ENCODE results near the gene RND3. TPM values are rescaled to one million over a fixed set of nuclear protein-coding genes. Genes with fewer than 3 reads are reported as not detected.

The RND3 gene
- polyA plus RNA-seq, 5 donors: 85.3 to 146 (median 111) TPM

DNA sequence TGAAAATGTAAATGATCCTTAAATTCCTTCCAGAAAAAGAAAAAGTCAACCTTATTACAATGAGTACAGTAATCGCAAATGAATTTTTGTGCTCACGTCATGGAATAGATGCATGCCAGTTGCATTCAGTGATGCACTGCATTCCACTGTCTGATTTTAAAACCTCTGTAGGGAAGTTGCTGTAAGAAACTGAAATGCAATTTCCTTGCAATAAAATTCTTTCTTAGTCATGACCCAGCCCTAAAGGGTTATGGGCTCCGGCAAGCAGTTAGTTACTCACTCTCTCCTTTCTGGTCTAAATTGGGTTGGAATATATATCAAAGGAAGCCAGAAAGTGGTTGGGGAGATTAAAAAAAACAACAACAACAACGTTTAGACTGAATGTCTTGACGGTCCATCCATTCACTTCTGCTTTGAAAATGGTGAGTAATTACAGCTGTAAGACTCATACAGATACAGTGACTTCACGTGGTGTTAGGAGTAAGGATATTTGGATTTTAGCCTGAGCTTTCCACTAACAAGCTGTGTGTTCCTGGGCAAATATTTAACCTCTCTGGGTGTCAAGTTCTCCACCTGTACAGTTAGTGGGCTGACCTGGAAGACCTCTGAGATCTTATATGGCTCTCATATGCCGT is 8.6 kb upstream of the RND3 start:
- DNase-seq: no peak

DNA sequence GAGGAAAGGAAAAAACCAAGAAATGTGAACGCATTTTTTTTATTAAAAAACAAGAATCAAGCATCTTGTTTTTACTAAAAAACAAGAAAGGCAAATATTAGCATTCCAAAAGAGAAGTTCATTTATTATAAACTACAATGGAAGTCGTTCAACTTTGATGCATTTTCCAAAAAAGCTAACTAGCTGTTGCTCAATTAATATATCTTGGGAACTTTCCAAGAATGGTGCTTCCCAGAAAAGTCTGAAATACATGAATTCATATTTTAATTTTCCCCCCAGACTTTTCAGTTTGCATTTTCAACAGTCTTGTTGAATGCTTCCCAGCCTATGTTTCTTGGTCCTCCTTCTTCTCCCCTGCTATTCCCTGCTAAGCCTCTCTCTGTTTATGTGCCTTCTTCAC is 7.5 kb upstream of the RND3 start:
- peak in 1 of 2 donors; percentile 43 for DNase-seq

DNA sequence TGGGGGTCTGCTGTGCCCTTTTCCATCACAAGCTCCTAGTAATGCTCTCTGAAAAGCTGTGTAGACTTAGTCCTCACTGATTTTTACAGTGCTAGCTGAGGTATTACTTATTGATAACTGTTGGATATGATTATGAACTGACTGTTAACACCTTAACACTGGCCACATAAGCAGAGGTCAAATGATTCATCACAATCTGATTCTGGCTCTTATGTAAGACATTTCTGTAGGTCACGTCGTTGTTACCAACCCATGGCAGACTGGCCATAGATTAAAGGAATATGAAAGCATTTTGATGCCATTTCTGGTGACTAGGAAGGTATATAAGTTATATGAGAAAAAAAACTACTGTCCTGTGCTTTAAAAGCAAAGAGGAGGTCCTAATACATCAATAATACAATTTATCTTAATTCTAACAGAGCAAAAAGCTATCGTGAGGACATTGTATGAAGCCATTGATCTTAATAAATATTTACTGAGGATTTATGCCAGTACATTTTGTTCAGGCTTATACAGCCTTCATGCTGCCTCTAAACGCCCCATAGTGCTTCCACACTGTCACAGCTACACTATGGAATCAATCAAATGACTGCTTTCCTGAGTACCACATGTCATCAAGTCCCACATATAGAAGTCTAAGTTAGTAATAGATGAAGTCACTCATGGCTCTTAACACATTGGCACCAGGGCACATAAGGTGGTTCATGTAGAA is 6.9 kb upstream of the RND3 start:
- DNase-seq: no peak

DNA sequence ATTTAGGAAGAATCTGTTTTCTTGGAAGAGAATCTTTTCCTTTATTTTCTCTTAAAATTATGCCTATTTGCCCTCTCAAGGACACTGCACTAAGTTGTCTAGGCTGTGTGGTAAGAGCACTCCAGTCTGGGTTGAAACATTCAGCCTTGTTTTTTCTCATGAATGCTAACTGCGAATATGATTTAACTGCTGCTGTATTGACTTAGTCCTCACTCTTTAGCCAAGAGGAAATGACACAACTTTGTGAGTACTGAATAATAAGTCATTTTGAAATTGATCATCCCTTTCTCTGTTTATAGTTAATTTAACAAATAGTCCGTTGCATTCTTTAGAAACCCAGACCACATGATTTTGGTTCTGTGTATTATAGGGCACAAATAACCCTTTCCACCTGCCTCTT is 4.5 kb upstream of the RND3 start:
- no peak for DNase-seq

DNA sequence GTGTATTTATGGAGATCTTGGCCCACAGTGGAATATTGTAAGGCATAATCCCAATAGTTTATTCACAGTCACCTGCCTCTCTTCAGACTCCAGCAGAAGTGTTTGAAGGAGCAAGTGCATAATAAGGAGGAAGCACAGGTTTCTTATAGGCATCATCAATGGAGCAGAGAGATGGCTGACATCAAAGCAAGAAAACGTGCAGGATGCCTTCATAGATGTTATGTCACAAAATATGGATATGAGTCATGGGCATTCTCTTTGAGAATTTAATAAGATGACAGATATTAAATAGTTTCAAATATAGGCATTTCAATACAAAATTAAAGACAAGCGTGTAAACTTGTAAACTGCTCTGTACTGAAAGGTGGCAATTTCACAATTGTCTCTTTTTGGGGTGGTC is 4.0 kb upstream of the RND3 start:
- no peak for DNase-seq

DNA sequence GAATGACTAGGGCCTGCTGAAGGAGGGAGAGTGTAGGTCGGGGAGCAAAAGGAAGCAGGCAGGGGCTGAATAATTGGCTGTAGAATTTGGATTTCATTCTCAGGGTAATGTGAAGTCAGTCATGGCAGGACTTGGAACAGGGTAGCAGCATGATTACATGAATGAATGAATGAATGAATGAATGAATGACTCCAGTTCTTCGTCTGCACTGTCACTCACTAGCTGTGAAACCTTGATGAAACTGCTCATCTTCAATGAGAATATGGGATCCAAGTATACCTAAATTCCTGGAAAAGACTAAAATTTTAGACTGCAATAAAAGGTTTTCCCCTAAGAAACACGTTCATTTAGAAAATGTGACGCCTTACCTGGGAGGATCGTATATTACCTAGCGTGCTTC is 3.0 kb upstream of the RND3 start:
- DNase-seq: no peak

DNA sequence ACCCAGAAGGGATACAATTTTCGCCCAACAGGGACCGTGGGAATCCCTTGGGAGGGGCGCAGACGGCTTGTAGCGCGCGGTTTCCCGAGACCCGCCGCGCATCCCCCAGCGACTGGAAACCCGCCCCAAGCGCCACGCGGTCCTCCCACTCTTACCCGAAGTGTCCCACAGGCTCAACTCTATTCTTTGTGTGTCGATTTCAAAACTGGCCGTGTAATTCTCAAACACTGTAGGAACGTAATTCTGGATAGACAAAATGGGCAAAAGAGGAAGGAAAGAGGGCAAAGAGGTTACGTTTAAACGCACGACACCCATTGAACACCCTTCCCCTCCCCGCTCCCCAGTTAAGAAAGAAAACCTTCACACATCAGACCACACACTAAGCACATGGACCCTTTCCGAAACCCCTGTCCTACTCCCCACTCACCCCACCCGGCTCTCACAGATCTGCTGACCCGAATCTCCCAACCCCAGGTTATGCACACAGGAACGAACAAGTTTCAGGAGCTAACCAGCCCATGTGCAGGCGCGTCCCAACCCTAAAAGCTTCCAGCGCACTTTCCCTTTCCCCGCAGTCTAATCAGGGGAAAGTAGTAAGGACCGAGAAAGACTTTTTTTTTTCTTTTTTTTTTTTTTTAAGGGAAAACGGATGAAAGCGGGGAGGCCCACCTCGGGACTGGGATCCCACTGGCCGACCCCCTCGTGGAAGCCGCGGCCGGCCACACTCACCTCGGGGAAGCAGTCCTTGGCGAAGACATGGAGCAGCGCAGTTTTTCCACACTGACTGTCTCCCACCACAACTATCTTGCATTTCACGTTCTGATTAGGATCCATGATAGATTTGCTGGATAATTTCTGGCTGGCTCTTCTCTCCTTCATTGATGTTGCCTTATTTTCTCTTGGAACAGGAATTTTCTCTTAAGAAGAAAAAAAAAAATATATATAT is 655 bp downstream of the RND3 start:
- DNase-seq: peak; percentile 48 to 54

DNA sequence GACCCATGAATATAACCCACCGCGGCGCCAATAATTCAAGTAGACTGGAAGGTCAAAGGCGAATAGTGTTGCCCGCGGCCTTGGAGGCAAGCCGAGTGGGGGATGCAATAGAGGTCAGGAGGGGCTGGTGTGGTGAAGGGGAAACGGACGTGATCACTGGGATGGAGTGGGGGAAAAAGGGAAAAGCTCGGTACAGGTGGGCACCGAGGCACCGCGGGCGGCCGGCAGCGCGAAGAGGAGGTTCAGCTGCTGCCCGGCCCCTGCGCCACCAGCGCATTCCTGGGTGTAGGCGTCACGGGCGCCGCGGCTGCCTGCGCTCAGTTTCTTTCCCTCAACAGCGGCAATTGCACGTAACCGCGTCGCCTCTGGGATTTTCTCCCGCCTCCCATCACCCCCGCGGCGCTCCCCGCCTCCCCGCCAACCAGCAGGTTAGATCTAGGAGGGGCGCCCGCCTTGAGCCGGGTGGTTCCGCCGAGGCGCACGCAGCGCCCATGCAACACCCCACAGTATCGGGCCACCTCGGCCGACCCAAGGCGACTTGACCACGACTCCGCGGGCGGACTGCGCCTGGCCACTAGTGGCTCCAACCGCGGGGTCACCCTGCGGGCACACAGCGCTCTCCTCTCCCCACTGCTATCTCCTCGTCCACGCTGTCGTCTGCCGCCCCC is 1.5 kb downstream of the RND3 start:
- DNase-seq: peak; percentile 66 to 73

DNA sequence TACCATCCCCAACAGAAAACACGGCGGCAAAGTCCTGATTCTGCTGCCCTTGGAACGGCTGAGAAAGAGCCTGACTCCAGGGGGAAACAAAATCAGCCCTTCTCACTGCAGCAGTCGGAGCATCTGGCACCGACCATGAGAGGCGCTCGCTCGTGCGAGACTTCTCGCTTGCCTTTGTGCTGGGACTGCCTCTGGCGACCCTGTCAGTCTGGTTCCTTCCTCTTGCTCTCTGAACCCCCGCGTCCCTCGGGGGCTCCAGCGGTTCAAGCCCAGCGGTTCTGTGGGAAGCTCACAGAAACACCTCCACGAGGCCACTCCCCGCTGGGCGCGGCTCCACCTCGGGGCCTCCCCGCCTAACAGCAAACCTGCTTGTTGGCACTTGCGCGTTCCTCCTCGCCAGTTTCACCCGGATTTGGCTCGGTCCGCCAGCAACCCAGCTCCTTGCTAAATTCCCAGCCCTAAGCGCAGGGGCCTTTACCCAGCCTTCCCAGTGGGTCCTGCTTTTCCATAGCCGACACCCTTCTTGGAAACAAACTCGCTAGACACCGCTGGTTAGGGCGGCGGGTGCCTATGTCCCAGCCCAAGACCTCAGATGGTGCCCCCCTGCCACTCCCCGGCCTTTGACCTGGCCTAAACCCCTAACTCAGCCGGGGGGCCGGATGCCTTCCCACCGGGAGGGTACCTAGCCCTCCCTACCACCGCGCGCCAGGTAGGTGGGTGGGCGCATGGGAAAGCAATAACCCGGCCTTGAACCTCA is 2.2 kb downstream of the RND3 start:
- DNase-seq: peak; percentile 75

DNA sequence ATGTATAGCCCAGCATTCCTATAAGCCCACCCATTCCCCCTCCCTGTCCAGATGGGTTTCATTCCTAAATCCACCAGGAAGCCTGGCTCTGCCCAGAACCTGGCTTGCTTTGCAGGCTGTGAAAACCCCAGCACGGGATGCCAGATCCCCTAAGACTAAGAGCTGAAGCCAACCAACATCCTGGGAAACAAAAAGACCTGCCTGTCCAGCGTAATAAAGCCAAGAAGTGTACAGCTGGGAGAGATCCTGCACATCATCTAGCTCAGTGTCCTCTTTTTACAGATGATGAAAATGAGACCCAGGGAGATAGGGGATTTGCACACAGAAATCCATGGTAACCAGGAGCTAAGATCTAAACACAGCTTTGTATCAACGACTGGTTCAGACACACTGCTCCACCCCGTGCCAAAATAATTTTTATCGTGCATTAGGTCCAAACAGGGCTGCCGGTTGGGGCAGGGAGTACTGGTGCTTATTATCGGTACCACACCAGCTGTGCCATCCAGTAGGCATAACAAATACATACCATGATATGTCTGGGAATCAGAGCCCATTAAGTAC is 2.9 kb downstream of the RND3 start:
- no peak for DNase-seq

DNA sequence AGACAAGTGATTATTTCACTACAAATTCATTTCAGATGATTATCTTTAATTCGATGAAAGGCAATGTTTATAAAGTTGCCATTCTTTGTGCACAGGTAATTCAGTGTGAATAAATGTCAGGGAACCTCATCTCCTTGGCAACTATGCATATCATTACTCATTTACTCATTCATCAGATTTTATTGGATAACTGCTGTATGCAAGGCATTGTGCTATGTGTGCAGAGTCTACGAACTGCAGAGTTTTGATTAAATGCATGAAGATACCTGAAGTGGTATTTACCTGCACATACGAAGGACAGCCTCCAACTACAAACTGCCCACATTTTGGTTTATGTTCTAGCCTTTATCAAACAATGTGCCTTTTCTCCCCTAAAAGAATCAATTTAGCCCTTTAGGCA is 3.5 kb downstream of the RND3 start:
- DNase-seq: no peak

DNA sequence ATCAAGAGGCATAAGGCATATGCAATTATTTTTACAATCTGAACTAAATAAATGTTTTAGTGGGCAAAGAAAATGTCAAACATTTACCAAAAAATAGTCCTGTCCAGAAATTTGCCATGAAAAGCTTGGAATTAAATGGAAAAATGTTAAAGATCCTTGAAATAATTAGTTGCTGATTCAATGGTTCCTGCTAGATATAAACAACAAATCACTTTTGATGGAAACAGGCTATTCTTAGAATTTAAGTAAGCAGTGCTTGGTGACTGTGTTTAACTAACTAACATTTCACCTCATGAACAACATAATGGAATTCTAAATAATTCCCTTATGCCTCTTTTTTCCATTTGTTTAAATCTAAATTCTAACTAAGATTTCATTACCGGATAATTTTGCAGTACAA is 3.9 kb downstream of the RND3 start:
- no peak for DNase-seq

DNA sequence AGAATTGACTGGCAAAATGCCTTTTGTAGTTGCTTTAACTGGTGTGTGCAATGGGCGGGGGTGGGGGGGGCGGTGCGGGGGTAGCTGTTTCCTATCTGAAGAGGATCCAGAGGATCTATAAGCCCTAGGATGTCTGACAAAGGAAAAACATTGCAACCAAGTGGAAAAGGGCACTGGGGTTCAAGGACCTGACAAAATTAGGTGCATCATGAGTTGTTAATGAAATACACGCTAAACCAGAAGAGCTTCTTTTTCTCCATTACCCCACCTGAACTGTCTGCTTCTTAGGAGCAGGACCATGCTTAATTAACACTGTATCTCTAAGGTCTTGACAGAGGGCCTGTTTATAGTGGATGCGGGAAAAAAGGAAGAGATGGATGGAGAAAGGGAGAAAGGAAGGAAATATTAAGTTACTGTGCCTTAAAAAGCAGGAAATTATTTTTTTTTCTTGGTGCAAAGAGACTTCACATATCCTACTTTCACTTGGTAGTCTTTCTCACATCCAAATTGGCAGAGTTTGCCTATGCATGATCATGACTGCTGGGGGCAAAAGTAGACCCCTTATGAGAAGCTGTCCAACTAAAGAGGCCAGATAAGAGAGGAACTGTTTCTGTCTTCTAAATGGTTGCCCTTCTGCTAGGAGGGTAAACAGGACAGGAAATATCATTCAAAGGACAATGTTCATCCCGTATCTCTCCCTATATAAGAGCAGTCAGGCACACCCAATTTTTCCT is 4.6 kb downstream of the RND3 start:
- DNase-seq: no peak

DNA sequence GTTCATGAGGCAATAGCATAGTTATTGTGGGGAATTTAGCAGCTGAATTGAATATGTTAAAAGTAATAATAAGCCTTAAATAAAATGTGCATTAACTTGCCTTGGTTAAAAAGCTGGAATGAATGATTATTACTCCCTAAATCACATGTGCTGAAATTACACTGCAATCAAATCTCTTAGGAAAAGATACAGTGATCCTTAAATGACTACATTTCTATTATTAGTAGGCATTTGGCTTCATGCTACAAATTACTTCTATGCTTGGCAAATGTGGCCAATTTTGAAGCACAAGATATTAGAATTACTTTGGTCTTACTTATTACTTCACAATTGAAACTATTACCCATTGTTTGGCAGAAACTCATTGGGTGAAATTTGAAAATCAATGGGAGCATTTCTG is 5.4 kb downstream of the RND3 start:
- DNase-seq: no peak

DNA sequence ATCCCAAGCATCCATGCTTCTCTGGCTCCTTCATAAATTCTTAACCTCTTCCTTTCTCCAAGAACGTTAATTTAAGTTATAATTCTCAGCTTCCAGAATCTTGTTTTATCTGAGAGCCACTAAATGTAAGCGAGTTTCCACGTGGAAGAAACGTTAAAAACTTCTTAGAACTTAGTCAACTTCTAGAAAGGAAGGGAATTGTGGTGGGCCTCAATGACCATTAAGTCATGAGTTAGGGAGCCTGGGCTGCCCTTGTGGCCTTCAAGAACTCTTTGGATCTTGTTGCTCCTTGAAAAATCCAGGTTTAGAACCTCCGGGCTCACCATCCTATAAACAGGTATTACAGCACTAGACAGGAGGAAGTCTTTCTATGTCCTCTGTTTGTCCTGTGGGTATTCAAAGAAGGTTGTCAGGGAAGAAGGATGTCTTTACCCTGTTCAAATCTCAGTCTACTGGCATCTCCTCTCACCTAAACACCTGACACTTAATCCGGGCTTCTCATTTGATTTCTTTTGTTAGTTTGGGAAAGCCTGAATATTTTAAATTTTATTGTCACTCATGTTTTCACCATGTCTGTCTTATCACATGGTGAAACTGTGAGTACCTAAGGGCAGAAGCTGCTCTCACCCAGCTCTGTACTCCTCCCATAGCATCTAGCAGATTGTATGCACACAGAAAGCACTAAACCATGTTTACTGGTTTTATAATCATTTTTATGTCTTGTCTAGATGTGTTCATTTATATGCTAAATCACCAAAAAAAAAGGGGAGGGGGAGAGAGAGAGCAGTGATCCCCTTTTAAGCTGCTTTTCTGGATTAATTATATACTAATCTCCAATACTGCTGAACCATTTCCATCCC is 6.3 kb downstream of the RND3 start:
- no peak for DNase-seq

DNA sequence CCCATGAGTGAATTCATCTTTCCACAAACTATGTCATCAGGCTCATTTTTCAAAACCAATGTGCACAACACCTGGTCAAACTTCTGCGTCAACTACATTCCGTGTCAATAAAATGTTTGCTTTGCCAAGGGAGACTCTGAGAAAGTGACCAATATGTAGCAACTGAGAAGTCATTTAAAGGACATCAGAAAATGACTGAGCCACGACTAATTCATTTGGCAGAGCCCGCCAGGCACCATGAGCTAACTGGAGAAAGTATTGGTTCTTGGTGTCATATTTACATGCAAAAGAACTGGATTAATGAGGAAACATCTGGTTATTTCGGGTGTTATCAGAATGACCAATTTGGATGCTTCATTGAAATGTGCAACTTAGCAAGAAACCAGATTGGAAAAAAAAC is 7.2 kb downstream of the RND3 start:
- no peak for DNase-seq

DNA sequence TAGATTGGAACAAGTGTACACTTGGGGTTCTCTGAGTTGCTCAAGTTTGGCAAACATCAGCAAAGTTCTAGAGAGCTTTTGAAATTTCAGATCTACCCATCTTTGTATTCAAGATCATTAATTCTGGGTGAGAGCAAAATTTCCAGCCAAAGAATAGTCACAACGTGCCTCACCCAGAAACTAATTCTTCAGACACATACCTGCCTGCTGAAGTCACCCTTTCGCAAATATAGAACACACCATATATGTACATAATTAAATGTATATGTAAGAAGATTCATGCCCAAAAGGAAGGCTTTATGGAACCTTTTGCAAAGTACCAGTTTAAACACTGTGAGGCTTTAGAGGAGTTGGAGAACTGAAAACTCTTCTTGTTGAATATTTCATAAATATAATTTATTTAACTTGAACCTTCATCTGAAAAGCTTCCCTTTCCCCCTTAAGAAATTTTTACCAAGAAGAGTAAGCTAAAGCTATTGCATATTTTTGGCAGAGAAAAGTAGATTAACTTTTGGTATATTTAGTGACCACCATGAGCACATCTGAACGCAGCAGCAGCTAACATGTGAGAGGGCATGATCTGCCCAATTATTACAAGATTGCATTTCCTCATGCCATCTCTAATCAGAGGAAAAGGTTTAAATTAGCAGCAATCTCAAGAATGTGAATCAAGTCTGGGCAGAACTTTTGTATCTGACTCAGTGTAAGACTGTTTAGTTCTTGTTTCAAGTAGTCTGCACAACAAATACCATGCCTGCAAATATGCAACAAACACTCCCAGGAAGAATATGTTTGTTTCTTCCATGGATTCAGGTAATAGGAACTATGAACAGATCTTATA is 8.2 kb downstream of the RND3 start:
- DNase-seq: no peak
